ENCODE measurements around the gene CEP350. TPM values are rescaled to one million over a fixed set of nuclear protein-coding genes. Genes with fewer than 3 reads are reported as not detected.
A peak's percentile ranks its signal among the peaks of the same experiment; 100 is the strongest.

Gene CEP350
- total and polyA plus RNA-seq, 2 of the 13 experiments (the other 11 are each of a cell fraction or from before 2014, with no cell fraction given): 7.6 to 35.9 TPM

DNA sequence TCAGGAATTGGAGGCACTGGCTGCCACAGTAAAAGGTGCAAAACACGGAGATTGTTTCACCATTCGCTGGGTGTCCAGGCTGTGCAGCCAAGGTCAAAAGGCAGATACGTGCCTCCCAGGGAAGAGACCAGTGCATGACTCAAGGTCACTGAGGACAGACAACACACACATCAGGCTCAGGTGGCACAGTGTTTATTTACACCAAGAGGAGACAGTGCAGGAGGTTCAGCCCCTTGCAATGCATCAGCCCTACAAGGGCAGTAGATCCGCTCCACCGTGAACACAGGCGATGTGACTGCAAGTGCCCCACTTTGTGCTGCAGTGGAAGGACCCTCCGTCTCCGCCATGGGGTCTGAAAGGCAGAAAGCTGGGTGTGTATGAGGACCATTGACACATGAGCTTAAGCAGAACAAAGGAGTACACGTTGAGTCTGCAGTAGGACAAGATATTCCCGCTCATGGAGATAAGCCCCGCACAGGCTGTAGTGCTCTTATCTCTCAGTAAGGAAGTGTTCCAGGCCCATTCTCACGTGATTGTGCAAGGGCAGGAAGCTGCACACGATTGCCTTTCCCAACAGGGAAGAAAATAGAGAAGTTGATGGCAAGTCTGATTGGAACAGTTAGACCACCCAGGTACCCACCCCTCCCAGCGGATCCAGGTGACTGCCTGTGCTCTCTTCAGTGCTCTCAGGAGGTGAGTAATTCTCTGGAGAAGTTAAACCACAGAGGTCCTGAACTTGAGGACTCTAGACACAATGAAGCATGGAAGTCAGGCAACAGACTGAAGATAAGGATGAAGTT is 162.6 kb downstream of the CEP350 start (continued):
- peak; percentile 78 for TF ChIP-seq PHF5A (CRISPR knock-in tag; IDR thresholded peaks at IDR 0.05; ENCODE audit: low read depth, unreplicated experiment)
- TF ChIP-seq NR2C2 (CRISPR knock-in tag; IDR thresholded peaks at IDR 0.05; ENCODE audit: borderline replicate concordance): peak; percentile 70; the same call in 1 of the 2 replicates
- TF ChIP-seq, protein P1, sequence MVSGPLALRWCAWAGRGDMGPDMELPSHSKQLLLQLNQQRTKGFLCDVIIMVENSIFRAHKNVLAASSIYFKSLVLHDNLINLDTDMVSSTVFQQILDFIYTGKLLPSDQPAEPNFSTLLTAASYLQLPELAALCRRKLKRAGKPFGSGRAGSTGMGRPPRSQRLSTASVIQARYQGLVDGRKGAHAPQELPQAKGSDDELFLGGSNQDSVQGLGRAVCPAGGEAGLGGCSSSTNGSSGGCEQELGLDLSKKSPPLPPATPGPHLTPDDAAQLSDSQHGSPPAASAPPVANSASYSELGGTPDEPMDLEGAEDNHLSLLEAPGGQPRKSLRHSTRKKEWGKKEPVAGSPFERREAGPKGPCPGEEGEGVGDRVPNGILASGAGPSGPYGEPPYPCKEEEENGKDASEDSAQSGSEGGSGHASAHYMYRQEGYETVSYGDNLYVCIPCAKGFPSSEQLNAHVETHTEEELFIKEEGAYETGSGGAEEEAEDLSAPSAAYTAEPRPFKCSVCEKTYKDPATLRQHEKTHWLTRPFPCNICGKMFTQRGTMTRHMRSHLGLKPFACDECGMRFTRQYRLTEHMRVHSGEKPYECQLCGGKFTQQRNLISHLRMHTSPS (CRISPR knock-in tag; IDR thresholded peaks at IDR 0.05; ENCODE audit: low read depth): peak; percentile 99
- TF ChIP-seq ZNF766 (CRISPR knock-in tag; IDR thresholded peaks at IDR 0.05; ENCODE audit: borderline replicate concordance): no peak; the same call in 1 of the 2 replicates
- TF ChIP-seq ZNF562 (CRISPR knock-in tag; IDR thresholded peaks at IDR 0.05; ENCODE audit: borderline replicate concordance): no peak
- TF ChIP-seq, protein P2, sequence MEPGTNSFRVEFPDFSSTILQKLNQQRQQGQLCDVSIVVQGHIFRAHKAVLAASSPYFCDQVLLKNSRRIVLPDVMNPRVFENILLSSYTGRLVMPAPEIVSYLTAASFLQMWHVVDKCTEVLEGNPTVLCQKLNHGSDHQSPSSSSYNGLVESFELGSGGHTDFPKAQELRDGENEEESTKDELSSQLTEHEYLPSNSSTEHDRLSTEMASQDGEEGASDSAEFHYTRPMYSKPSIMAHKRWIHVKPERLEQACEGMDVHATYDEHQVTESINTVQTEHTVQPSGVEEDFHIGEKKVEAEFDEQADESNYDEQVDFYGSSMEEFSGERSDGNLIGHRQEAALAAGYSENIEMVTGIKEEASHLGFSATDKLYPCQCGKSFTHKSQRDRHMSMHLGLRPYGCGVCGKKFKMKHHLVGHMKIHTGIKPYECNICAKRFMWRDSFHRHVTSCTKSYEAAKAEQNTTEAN (CRISPR knock-in tag; conservative IDR thresholded peaks at IDR 0.05): peak; percentile 74
- 0 out of 2 replicates have a peak, but pooled peaks have one; percentile 59 for TF ChIP-seq MXD4 (CRISPR knock-in tag; IDR thresholded peaks at IDR 0.05)
- TF ChIP-seq, protein P3, sequence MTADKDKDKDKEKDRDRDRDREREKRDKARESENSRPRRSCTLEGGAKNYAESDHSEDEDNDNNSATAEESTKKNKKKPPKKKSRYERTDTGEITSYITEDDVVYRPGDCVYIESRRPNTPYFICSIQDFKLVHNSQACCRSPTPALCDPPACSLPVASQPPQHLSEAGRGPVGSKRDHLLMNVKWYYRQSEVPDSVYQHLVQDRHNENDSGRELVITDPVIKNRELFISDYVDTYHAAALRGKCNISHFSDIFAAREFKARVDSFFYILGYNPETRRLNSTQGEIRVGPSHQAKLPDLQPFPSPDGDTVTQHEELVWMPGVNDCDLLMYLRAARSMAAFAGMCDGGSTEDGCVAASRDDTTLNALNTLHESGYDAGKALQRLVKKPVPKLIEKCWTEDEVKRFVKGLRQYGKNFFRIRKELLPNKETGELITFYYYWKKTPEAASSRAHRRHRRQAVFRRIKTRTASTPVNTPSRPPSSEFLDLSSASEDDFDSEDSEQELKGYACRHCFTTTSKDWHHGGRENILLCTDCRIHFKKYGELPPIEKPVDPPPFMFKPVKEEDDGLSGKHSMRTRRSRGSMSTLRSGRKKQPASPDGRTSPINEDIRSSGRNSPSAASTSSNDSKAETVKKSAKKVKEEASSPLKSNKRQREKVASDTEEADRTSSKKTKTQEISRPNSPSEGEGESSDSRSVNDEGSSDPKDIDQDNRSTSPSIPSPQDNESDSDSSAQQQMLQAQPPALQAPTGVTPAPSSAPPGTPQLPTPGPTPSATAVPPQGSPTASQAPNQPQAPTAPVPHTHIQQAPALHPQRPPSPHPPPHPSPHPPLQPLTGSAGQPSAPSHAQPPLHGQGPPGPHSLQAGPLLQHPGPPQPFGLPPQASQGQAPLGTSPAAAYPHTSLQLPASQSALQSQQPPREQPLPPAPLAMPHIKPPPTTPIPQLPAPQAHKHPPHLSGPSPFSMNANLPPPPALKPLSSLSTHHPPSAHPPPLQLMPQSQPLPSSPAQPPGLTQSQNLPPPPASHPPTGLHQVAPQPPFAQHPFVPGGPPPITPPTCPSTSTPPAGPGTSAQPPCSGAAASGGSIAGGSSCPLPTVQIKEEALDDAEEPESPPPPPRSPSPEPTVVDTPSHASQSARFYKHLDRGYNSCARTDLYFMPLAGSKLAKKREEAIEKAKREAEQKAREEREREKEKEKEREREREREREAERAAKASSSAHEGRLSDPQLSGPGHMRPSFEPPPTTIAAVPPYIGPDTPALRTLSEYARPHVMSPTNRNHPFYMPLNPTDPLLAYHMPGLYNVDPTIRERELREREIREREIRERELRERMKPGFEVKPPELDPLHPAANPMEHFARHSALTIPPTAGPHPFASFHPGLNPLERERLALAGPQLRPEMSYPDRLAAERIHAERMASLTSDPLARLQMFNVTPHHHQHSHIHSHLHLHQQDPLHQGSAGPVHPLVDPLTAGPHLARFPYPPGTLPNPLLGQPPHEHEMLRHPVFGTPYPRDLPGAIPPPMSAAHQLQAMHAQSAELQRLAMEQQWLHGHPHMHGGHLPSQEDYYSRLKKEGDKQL (CRISPR knock-in tag; IDR thresholded peaks at IDR 0.05; ENCODE audit: low read depth): peak; percentile 59; the same call in 1 of the 2 replicates
- TF ChIP-seq, protein P4, sequence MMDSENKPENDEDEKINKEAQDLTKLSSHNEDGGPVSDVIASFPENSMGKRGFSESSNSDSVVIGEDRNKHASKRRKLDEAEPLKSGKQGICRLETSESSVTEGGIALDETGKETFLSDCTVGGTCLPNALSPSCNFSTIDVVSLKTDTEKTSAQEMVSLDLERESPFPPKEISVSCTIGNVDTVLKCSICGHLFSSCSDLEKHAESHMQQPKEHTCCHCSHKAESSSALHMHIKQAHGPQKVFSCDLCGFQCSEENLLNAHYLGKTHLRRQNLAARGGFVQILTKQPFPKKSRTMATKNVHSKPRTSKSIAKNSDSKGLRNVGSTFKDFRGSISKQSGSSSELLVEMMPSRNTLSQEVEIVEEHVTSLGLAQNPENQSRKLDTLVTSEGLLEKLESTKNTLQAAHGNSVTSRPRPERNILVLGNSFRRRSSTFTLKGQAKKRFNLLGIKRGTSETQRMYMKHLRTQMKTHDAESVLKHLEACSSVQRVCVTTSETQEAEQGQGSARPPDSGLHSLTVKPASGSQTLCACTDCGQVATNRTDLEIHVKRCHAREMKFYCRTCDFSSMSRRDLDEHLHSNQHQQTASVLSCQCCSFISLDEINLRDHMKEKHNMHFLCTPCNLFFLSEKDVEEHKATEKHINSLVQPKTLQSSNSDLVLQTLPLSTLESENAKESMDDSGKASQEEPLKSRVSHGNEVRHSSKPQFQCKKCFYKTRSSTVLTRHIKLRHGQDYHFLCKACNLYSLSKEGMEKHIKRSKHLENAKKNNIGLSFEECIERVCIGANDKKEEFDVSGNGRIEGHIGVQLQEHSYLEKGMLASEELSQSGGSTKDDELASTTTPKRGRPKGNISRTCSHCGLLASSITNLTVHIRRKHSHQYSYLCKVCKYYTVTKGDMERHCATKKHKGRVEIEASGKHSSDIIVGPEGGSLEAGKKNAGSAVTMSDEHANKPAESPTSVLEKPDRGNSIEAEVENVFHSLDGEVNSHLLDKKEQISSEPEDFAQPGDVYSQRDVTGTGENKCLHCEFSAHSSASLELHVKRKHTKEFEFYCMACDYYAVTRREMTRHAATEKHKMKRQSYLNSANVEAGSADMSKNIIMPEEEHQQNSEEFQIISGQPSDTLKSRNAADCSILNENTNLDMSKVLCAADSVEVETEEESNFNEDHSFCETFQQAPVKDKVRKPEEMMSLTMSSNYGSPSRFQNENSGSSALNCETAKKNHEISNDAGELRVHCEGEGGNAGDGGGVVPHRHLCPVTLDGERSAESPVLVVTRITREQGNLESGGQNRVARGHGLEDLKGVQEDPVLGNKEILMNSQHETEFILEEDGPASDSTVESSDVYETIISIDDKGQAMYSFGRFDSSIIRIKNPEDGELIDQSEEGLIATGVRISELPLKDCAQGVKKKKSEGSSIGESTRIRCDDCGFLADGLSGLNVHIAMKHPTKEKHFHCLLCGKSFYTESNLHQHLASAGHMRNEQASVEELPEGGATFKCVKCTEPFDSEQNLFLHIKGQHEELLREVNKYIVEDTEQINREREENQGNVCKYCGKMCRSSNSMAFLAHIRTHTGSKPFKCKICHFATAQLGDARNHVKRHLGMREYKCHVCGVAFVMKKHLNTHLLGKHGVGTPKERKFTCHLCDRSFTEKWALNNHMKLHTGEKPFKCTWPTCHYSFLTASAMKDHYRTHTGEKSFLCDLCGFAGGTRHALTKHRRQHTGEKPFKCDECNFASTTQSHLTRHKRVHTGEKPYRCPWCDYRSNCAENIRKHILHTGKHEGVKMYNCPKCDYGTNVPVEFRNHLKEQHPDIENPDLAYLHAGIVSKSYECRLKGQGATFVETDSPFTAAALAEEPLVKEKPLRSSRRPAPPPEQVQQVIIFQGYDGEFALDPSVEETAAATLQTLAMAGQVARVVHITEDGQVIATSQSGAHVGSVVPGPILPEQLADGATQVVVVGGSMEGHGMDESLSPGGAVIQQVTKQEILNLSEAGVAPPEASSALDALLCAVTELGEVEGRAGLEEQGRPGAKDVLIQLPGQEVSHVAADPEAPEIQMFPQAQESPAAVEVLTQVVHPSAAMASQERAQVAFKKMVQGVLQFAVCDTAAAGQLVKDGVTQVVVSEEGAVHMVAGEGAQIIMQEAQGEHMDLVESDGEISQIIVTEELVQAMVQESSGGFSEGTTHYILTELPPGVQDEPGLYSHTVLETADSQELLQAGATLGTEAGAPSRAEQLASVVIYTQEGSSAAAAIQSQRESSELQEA (CRISPR knock-in tag; IDR thresholded peaks at IDR 0.05; ENCODE audit: not compliant biosample characterization): no peak
- no peak for TF ChIP-seq ZNF556 (CRISPR knock-in tag; IDR thresholded peaks at IDR 0.05; ENCODE audit: borderline replicate concordance)
